ENCODE data around the gene MRRF. TPM values are rescaled to one million over a fixed set of nuclear protein-coding genes. Genes with fewer than 3 reads are reported as not detected.

MRRF gene
- total RNA-seq, 1 donor from 2014 or later = 44.4 TPM

GRCh38 chr9:122340161-122340560 is 75.5 kb downstream of the MRRF start:
- peaks cover 29% of the 10 kb centered on the region for H3K4me1 ChIP-seq
- H3K4me2 ChIP-seq = no peak overlapping the region
- peaks cover 9% of the 10 kb centered on the region for H3K27me3 ChIP-seq
- no peaks in the 10 kb centered on the region for H3K79me2 ChIP-seq (ENCODE audit: low read depth)
- no peaks in the 10 kb centered on the region for H3K36me3 Mint-ChIP-seq
- DNase-seq (ENCODE audit: low spot score) = no peak
- TF ChIP-seq EZH2 (IDR thresholded peaks at IDR 0.05) = no peak
- TF ChIP-seq CTCF (IDR thresholded peaks at IDR 0.05) = no peak
- TF ChIP-seq EZH2phosphoT487 (IDR thresholded peaks at IDR 0.05) = no peak
- peaks cover 7% of the 10 kb centered on the region for H3K27me3 Mint-ChIP-seq (ENCODE audit: insufficient read depth, low read depth)
- H3K9me3 ChIP-seq (ENCODE audit: low read depth) = no peaks in the 10 kb centered on the region
- no peak overlapping the region for H3K27ac Mint-ChIP-seq
- no peaks in the 10 kb centered on the region for H3K36me3 ChIP-seq
- no peak overlapping the region for H3K9ac ChIP-seq
- no peak overlapping the region for H3K4me3 ChIP-seq
- peak overlapping the region; percentile 11 for H3K4me3 Mint-ChIP-seq
- no peak overlapping the region for H2AFZ ChIP-seq (replicated peaks)
- H3K27ac ChIP-seq = no peak overlapping the region
- H4K20me1 ChIP-seq (ENCODE audit: low read depth) = no peaks in the 10 kb centered on the region
- peaks cover 7% of the 10 kb centered on the region for H3F3A ChIP-seq (ENCODE audit: low read depth)
- peaks cover 30% of the 10 kb centered on the region for H3K4me1 Mint-ChIP-seq
- H3K9me3 Mint-ChIP-seq = no peaks in the 10 kb centered on the region

- Mint-ChIP-seq H3K27ac (no peak overlapping the region), H3K4me3 (no peak overlapping the region), H3K36me3 (no peaks in the 10 kb centered on the region), H3K27me3 (ENCODE audit: insufficient read depth, low read depth) (peaks cover 11% of the 10 kb centered on the region), H3K9me3 (no peaks in the 10 kb centered on the region), H3K4me1 (peaks cover 27% of the 10 kb centered on the region)
- peak; percentile 60 for DNase-seq (ENCODE audit: low spot score)
- H3K4me3 ChIP-seq = no peak overlapping the region
- no peaks in the 10 kb centered on the region for H3K36me3 ChIP-seq
- H3K9ac ChIP-seq = no peak overlapping the region
- peaks cover 20% of the 10 kb centered on the region for H3F3A ChIP-seq (ENCODE audit: low read depth)
- H3K27ac ChIP-seq = no peak overlapping the region
- no peak for TF ChIP-seq EZH2phosphoT487 (IDR thresholded peaks at IDR 0.05)
- no peak for TF ChIP-seq EZH2 (IDR thresholded peaks at IDR 0.05)
- TF ChIP-seq CTCF (IDR thresholded peaks at IDR 0.05) = no peak
- no peaks in the 10 kb centered on the region for H4K20me1 ChIP-seq (ENCODE audit: low read depth)
- peaks cover 27% of the 10 kb centered on the region for H3K27me3 ChIP-seq
- H3K79me2 ChIP-seq (ENCODE audit: low read depth) = no peaks in the 10 kb centered on the region
- peak overlapping the region; percentile 51 for H3K4me2 ChIP-seq
- H3K9me3 ChIP-seq (ENCODE audit: low read depth) = no peaks in the 10 kb centered on the region
- H3K4me1 ChIP-seq = peaks cover 20% of the 10 kb centered on the region
- H2AFZ ChIP-seq (replicated peaks) = no peak overlapping the region
Measured at GRCh38 chr9:122342323-122343050, 77.8 kb downstream of the MRRF start.

GRCh38 chr9:122346478-122347347 is 82.0 kb downstream of the MRRF start:
- no peaks in the 10 kb centered on the region for H3K36me3 Mint-ChIP-seq
- TF ChIP-seq CTCF (IDR thresholded peaks at IDR 0.05) = no peak
- peak; percentile 60 for TF ChIP-seq EZH2 (IDR thresholded peaks at IDR 0.05)
- TF ChIP-seq EZH2phosphoT487 (IDR thresholded peaks at IDR 0.05) = no peak
- peak overlapping the region; percentile 86 for H3K4me3 Mint-ChIP-seq
- Histone ChIP-seq H3K4me3 (peak overlapping the region; percentile 57), H3K4me2 (peak overlapping the region; percentile 88), H3F3A (ENCODE audit: low read depth) (peaks cover 20% of the 10 kb centered on the region), H3K79me2 (ENCODE audit: low read depth) (no peaks in the 10 kb centered on the region), H3K27me3 (peaks cover 57% of the 10 kb centered on the region), H3K9me3 (ENCODE audit: low read depth) (no peaks in the 10 kb centered on the region), H3K4me1 (peaks cover 13% of the 10 kb centered on the region), H3K9ac (no peak overlapping the region), H2AFZ (replicated peaks) (peak overlapping the region; percentile 99), H4K20me1 (ENCODE audit: low read depth) (no peaks in the 10 kb centered on the region), H3K27ac (no peak overlapping the region), H3K36me3 (no peaks in the 10 kb centered on the region)
- peaks cover 19% of the 10 kb centered on the region for H3K4me1 Mint-ChIP-seq
- H3K27ac Mint-ChIP-seq = no peak overlapping the region
- H3K9me3 Mint-ChIP-seq = peaks cover 2% of the 10 kb centered on the region
- peaks cover 25% of the 10 kb centered on the region for H3K27me3 Mint-ChIP-seq (ENCODE audit: insufficient read depth, low read depth)
- DNase-seq (ENCODE audit: low spot score) = peak; percentile 77
